ENCODE results near the gene NANOS3. TPM values are rescaled to one million over a fixed set of nuclear protein-coding genes. Genes with fewer than 3 reads are reported as not detected.

The NANOS3 gene
- total RNA-seq, 1 donor from 2014 or later = 0.69 TPM

DNA sequence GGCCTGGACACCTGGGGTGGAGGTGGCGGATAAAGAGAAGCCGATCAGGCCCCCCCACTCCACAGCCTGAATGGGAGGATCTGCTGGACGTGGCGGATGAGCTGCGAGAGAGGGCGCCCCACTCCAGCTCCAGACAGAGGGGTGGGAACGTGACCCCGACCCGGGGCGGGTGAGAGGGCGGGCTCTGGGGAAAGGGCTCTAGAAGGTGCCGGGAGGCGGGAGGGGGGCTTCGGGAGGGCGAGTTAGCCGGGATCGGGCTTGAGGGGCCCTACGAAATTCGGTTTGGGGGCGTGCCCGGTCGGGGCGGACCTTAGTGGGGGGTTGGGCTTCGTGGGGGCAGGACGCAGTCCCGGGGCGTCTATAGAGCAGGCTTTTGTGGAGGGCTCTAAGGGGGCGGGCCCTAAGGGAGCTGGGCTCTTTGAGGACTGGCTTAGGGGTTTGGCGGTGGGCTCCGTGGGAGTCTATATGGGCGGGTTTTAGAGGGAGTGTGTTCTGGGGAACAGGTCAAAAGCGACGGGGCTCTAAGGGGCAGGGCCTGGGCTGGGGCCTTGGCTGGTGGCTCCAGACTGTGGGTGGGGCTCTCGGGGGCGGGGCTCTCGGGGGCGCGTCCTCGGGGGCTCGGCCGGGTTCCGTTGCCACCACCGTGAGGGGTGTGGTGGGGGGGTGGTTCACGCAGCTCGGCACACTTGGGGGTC lies 4.1 kb upstream of the NANOS3 start:
- peak overlapping the region; percentile 85 for H3K4me3 Mint-ChIP-seq (ENCODE audit: unreplicated experiment)
- no peaks in the 10 kb centered on the region for H3K36me3 Mint-ChIP-seq (ENCODE audit: low read depth, unreplicated experiment)
- peaks cover 5% of the 10 kb centered on the region for H3K4me1 Mint-ChIP-seq (ENCODE audit: unreplicated experiment)
- peaks cover 11% of the 10 kb centered on the region for H3K27me3 Mint-ChIP-seq (ENCODE audit: unreplicated experiment)
- peak; percentile 34 for DNase-seq (ENCODE audit: low spot score)
- H3K9me3 Mint-ChIP-seq (ENCODE audit: unreplicated experiment) = no peaks in the 10 kb centered on the region
- TF ChIP-seq, protein P1, sequence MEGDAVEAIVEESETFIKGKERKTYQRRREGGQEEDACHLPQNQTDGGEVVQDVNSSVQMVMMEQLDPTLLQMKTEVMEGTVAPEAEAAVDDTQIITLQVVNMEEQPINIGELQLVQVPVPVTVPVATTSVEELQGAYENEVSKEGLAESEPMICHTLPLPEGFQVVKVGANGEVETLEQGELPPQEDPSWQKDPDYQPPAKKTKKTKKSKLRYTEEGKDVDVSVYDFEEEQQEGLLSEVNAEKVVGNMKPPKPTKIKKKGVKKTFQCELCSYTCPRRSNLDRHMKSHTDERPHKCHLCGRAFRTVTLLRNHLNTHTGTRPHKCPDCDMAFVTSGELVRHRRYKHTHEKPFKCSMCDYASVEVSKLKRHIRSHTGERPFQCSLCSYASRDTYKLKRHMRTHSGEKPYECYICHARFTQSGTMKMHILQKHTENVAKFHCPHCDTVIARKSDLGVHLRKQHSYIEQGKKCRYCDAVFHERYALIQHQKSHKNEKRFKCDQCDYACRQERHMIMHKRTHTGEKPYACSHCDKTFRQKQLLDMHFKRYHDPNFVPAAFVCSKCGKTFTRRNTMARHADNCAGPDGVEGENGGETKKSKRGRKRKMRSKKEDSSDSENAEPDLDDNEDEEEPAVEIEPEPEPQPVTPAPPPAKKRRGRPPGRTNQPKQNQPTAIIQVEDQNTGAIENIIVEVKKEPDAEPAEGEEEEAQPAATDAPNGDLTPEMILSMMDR (IDR thresholded peaks at IDR 0.05; ENCODE audit: unreplicated experiment) = no peak
- no peak overlapping the region for H3K27ac Mint-ChIP-seq (ENCODE audit: unreplicated experiment)

DNA sequence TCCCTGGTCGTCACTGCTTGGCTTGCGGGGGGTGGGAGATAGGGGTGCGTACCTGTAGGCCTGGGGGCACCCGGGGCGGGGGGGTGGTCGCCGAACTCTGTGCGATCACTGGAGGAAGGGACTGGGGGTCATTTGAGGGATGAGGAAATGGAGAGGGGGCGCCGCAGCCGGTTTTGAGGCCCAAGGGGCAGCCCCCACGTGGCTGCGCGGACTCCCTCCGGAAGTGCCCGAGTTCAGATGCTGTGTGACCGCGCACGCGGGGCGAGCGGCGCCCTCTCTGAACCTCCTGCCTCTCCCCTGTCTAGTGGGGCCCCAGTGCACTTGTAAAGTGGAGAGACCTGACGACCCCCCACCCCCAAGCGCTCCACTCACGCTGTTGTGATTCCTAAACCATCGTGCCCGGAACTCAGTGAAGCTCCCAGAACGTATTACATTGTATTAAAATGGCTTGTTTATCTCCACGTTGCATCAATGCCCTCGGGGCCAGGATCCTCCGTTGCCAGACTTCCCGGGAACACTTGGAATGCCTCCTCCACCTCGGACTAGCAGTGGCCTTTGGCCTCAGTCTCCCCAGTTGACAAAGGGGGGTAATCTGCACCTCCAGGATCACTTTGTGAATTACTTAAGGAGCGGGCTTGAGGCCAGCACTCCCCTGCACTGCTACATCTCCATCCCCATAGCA lies 3.0 kb upstream of the NANOS3 start:
- Mint-ChIP-seq H3K9me3 (ENCODE audit: unreplicated experiment) (no peaks in the 10 kb centered on the region), H3K36me3 (ENCODE audit: low read depth, unreplicated experiment) (no peaks in the 10 kb centered on the region), H3K4me1 (ENCODE audit: unreplicated experiment) (peaks cover 5% of the 10 kb centered on the region), H3K27me3 (ENCODE audit: unreplicated experiment) (peaks cover 8% of the 10 kb centered on the region), H3K27ac (ENCODE audit: unreplicated experiment) (no peak overlapping the region), H3K4me3 (ENCODE audit: unreplicated experiment) (no peak overlapping the region)
- no peak for DNase-seq (ENCODE audit: low spot score)
- TF ChIP-seq, protein P1 (IDR thresholded peaks at IDR 0.05; ENCODE audit: unreplicated experiment) = no peak

DNA sequence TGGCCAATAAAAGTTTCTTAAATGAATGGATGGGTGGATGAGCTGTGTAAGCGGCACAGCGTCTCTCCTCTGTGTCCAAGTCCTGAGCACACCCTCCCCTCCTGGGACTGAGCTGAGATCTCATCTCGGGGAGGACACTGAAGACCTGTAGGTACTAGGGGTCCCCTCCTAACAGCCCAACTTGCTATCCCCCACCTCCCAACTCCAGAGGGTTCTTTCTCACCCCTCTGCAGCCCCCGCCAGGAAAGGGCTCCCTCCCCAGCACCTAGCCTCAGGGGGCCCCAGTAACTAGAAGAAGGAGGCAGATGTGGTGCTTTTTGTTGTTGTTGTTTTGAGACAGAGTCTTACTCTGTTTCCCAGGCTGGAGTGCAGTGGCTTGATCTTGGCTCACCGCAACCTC lies 1.1 kb upstream of the NANOS3 start:
- H3K4me3 Mint-ChIP-seq (ENCODE audit: unreplicated experiment) = no peak overlapping the region
- no peak for DNase-seq (ENCODE audit: low spot score)
- TF ChIP-seq, protein P1 (IDR thresholded peaks at IDR 0.05; ENCODE audit: unreplicated experiment) = no peak
- no peaks in the 10 kb centered on the region for H3K36me3 Mint-ChIP-seq (ENCODE audit: low read depth, unreplicated experiment)
- H3K27me3 Mint-ChIP-seq (ENCODE audit: unreplicated experiment) = peaks cover 8% of the 10 kb centered on the region
- no peak overlapping the region for H3K27ac Mint-ChIP-seq (ENCODE audit: unreplicated experiment)
- H3K9me3 Mint-ChIP-seq (ENCODE audit: unreplicated experiment) = no peaks in the 10 kb centered on the region
- H3K4me1 Mint-ChIP-seq (ENCODE audit: unreplicated experiment) = peaks cover 5% of the 10 kb centered on the region

DNA sequence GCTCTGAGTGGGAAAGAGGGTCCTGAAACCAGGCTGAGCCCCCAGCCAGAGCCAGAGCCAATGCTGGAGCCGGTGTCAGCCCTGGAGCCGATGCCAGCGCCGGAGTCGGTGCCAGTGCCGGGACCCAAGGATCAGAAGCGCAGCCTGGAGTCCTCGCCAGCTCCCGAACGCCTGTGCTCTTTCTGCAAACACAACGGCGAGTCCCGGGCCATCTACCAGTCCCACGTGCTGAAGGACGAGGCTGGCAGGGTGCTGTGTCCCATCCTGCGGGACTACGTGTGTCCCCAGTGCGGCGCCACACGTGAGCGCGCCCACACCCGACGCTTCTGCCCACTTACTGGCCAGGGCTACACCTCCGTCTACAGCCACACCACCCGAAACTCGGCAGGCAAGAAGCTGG lies 369 bp downstream of the NANOS3 start:
- Mint-ChIP-seq H3K4me3 (ENCODE audit: unreplicated experiment) (no peak overlapping the region), H3K27me3 (ENCODE audit: unreplicated experiment) (peaks cover 9% of the 10 kb centered on the region), H3K9me3 (ENCODE audit: unreplicated experiment) (no peaks in the 10 kb centered on the region), H3K4me1 (ENCODE audit: unreplicated experiment) (peaks cover 11% of the 10 kb centered on the region), H3K36me3 (ENCODE audit: low read depth, unreplicated experiment) (no peaks in the 10 kb centered on the region), H3K27ac (ENCODE audit: unreplicated experiment) (no peak overlapping the region)
- no peak for DNase-seq (ENCODE audit: low spot score)
- TF ChIP-seq, protein P1 (IDR thresholded peaks at IDR 0.05; ENCODE audit: unreplicated experiment) = no peak

All from endothelial cell (in vitro differentiated cells).